ENCODE data around the gene JAKMIP2. TPM values are rescaled to one million over a fixed set of nuclear protein-coding genes. Genes with fewer than 3 reads are reported as not detected.

The JAKMIP2 gene
- total and polyA plus RNA-seq, 7 donors = 0.01 to 0.08 (median 0.06) TPM; not detected in 2

DNA sequence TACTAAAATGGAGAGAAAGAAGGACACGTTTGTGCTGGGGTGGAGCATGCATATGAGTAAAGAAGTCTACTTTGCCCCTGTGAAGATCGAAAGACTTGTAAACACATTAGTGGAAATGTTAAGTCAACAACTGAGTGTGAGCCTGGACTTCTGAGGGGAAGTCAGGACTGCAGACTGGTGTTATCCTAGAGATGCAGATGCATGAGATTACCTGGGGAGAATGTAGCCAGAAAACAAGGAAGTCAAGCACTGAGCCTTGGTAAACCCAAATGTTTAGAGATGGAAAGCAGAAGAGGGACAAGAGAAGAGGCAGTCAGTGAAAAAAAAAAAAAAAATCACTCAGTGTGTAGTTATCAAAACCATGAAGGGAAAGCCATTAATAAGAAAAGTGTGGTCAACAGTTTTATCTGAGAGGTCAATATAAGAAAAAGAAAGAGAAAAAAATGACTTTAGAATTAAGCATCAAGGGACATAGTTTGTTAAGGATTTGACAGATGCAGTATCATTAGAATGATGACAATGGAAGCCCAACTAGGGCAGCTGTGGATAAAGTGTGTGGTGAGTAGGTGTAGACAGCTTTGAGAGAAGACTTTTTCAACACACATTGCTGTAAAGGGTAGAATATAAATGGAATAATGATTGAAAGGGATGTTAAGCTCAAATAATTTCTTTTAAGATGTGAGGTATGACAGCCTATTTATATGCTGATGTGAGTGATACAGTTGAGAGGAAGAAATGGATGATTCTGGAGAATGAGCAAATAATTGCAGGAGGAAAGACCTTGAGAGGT, 22.2 kb downstream of the JAKMIP2 start:
- TF ChIP-seq, protein P1, sequence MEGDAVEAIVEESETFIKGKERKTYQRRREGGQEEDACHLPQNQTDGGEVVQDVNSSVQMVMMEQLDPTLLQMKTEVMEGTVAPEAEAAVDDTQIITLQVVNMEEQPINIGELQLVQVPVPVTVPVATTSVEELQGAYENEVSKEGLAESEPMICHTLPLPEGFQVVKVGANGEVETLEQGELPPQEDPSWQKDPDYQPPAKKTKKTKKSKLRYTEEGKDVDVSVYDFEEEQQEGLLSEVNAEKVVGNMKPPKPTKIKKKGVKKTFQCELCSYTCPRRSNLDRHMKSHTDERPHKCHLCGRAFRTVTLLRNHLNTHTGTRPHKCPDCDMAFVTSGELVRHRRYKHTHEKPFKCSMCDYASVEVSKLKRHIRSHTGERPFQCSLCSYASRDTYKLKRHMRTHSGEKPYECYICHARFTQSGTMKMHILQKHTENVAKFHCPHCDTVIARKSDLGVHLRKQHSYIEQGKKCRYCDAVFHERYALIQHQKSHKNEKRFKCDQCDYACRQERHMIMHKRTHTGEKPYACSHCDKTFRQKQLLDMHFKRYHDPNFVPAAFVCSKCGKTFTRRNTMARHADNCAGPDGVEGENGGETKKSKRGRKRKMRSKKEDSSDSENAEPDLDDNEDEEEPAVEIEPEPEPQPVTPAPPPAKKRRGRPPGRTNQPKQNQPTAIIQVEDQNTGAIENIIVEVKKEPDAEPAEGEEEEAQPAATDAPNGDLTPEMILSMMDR (IDR thresholded peaks at IDR 0.05) = no peak
- no peak overlapping the region for H3K4me3 ChIP-seq
- H3K9me3 ChIP-seq = no peaks in the 10 kb centered on the region
- no peaks in the 10 kb centered on the region for H3K27me3 ChIP-seq (ENCODE audit: insufficient read depth in 3 of 3, low read length in 2 of 3)
- H3K27ac ChIP-seq = no peak overlapping the region
- ATAC-seq (no peak), DNase-seq (no peak)
- intact Hi-C loops (cut with DNase I) = no loop called here
- H3K36me3 ChIP-seq (ENCODE audit: insufficient read depth in 1 of 2, low read depth in 1 of 2) = no peaks in the 10 kb centered on the region
- H3K4me1 ChIP-seq = no peaks in the 10 kb centered on the region
- 35 to 58% (median 40%) methylated on average over 2 of the region's 2 CpGs for WGBS, 3 donors

DNA sequence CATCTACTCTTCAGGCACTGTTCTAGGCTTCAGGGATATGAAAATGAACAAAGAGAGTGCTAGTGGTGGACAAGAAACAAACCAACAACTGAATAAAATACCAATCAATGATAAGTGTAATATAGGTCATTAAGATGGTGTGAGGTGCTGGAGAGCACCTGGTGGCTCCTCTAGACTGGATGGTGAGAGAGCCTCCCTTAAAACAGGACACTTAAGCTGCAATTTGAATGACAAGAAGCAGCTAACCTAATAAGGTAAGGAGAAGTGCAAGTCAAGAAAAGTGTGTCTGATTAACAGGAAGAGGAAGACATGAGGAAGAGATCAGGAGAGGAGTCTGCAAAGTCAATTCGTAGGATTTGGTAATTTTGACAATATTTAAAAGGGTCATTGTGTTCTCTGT, 23.1 kb downstream of the JAKMIP2 start:
- H3K27ac ChIP-seq = no peak overlapping the region
- no peaks in the 10 kb centered on the region for H3K27me3 ChIP-seq (ENCODE audit: insufficient read depth in 3 of 3, low read length in 2 of 3)
- H3K4me1 ChIP-seq = no peaks in the 10 kb centered on the region
- DNase-seq (no peak), ATAC-seq (no peak)
- TF ChIP-seq, protein P1 (IDR thresholded peaks at IDR 0.05) = no peak
- H3K36me3 ChIP-seq (ENCODE audit: insufficient read depth in 1 of 2, low read depth in 1 of 2) = no peaks in the 10 kb centered on the region
- 62 to 72% (median 66%) methylated on average over 1 of the region's 1 CpG for WGBS, 3 donors
- intact Hi-C loops (cut with DNase I) = no loop called here
- no peaks in the 10 kb centered on the region for H3K9me3 ChIP-seq
- no peak overlapping the region for H3K4me3 ChIP-seq

DNA sequence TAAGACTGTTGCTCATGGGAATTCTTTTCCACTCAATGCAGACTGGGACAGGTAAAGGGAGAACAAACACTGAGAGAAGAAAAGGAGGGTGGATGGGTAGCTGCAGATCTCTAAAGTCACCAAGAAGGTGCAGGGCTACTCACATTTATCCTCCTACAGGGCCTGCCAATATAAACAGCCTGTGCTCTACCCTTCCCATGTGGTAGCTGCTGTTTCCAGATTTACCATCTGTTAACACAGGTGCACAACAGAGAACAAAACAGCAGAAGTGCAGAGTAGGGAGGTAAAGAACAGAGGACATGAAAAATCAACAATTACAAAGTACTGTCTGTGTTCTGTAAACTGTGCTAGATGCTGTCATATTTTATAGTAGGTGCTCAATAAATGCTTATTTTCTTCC, 26.0 kb downstream of the JAKMIP2 start:
- no peak for ATAC-seq
- intact Hi-C loops (cut with DNase I) = no loop called here
- no peak for DNase-seq
- Histone ChIP-seq H3K4me3 (no peak overlapping the region), H3K27me3 (ENCODE audit: insufficient read depth in 3 of 3, low read length in 2 of 3) (no peaks in the 10 kb centered on the region), H3K36me3 (ENCODE audit: insufficient read depth in 1 of 2, low read depth in 1 of 2) (no peaks in the 10 kb centered on the region), H3K27ac (no peak overlapping the region), H3K9me3 (no peaks in the 10 kb centered on the region), H3K4me1 (no peaks in the 10 kb centered on the region)
- TF ChIP-seq, protein P1 (IDR thresholded peaks at IDR 0.05) = no peak

DNA sequence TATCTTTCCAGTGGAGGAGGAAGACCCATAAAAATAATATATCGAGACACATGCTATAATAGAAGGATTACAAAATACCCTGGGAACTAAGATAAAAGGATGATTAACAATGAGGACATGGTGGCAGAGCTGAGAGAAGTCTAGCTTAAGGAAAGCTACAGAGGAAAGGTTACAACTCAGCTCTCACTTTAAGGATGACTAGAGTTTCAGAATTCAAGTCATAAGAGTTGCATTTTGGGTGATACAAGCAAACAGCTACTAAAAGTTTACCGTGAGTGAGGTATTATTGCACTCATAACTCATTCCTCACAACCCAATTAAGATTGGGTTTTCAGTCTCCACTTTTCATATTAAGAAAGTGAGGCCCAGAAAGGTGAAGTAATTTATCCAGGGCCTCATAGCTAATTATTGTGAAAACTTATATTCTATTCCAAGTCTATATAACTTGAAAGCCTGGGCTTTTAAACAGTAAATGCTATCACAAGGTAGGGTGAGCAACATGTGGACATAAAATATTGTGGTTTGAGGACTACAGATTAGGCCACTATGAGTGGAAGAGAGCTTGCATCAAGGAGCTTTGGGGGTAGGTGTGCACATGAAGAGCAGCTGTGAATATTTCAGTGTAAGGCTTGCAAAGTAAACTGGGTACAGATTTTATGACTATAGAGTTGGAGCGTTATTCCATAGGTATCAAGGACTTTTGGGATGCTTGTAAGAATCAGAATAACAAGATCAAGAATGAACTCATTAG, 28.0 kb downstream of the JAKMIP2 start:
- no peaks in the 10 kb centered on the region for H3K9me3 ChIP-seq
- no peak overlapping the region for H3K4me3 ChIP-seq
- DNase-seq = no peak
- H3K27ac ChIP-seq = no peak overlapping the region
- TF ChIP-seq, protein P1 (IDR thresholded peaks at IDR 0.05) = no peak
- no peaks in the 10 kb centered on the region for H3K4me1 ChIP-seq
- WGBS, 3 donors = 88 to 89% (median 88%) methylated on average over 3 of the region's 3 CpGs
- ATAC-seq = no peak
- intact Hi-C loops (cut with DNase I) = no loop called here
- no peaks in the 10 kb centered on the region for H3K27me3 ChIP-seq (ENCODE audit: insufficient read depth in 3 of 3, low read length in 2 of 3)
- no peaks in the 10 kb centered on the region for H3K36me3 ChIP-seq (ENCODE audit: insufficient read depth in 1 of 2, low read depth in 1 of 2)

Data from psoas muscle (tissue), 8 donors.